Activated CD8-positive, alpha-beta memory T cell treated with anti-CD3 and anti-CD28 coated beads for 4 hours (primary cell): ENCODE measurements around the gene BCKDK.
"Not testable (repeated sequence)": the region's sequence is repeated elsewhere in the genome, so short reads cannot be mapped to it uniquely, and the experiment has no call there.

Experiments used
- DNase-seq, 2 donors: peaks; one replicate each; pipeline ENCODE4 v3.0.0-alpha.2; 2020; ENCODE audit warnings: low read depth in 2 of 2

BCKDK gene

DNA sequence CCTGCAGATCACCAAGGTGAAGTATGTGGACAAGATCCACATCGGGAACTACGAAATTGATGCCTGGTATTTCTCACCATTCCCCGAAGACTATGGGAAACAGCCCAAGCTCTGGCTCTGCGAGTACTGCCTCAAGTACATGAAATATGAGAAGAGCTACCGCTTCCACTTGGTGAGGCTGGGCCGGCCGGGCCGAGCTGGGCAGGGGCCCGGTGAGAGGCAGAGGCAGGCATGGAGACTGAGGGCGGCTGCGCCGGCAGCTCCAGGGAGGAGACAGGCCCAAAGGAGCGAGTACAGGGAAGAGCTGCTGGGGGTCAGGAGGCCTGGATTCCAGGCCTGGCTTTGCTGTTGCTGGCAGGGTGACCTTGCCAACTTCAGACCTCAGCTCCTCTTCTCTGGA, 19.0 kb downstream of the BCKDK start:
- DNase-seq = no peak

DNA sequence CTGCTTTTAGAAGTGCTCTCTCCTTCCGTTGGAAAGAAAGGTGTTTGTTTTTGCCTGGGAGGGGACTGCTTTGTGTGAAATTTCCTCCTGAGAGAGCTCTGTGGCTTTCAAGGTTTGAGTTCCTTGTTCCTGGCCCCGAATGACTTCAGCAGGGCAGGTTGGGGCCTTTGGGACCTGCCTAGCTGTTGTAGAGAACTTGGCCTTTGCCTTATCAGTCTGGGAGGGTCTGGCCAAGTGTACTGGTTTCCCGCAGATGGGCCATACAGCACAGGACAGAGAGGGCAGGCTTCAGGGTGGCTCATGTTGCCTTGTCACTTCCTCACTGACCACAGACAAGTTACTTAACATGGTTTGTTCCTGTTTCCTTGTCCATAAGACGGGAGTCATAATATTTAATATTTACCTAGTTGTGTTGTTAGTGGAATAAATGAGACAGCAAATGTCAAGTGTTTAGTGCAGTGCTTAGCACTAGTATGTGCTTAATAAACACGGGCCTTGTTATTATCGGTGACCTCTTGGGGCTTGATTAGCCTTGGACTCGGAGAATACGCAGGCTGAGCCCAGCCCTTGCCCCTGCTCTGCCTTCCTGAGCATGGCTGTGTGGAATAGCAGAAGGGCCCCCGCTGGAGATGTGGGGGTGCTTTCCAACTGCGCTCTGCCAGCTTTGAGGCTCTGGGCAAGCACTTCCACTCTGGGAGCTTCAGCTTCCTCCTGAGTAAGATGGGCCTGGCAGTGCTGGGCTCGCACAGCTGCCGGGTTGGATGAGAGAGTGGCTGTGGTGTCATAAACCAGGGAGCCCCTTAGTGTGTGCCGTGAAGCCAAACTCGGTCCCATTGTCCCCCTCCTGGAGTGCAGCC, 20.8 kb downstream of the BCKDK start:
- no peak for DNase-seq

DNA sequence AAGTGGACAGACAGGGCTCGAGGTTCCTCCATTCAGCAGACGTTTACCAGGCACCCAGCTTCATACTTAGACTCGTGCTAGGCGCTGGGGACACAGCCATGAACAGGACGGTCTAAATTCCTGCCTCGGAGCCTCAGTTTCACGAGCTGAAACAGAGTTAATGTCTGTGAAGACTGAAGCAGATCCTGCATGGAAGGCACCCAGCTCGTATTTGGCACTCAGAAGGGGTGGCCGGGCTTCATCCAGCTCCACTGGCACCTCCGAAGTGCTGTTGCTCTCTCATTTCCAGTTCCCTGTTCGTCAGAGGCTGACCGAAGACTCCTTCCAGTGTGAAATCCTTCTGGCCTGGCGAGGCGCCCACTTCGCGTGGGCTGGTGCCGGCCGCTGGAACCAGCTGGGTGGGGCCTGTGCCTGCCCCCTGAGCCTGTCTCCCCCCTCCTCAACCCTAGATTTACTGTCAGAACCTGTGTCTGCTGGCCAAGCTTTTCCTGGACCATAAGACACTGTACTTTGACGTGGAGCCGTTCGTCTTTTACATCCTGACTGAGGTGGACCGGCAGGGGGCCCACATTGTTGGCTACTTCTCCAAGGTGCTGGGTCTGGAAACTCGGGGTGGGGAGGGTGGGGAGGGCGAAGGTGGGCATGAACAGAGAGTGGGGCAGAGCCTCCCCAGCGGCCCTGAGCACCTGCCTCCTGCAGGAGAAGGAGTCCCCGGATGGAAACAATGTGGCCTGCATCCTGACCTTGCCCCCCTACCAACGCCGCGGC, 21.6 kb downstream of the BCKDK start:
- DNase-seq = no peak

DNA sequence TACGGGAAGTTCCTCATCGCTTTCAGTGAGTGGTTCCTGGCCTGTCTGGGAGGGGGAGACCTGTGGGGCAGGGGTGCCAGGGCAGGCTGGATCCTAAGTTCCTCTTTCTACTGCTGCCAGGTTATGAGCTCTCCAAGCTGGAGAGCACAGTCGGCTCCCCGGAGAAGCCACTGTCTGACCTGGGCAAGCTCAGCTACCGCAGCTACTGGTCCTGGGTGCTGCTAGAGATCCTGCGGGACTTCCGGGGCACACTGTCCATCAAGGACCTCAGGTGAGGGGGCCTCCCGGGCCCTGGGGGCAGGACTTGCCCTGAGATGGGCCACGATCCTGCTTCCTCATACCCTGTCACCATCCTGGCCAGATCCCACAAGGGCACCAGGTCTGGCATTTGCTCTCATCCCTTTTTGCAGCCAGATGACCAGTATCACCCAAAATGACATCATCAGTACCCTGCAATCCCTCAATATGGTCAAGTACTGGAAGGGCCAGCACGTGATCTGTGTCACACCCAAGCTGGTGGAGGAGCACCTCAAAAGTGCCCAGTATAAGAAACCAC, 22.2 kb downstream of the BCKDK start:
- no peak for DNase-seq

DNA sequence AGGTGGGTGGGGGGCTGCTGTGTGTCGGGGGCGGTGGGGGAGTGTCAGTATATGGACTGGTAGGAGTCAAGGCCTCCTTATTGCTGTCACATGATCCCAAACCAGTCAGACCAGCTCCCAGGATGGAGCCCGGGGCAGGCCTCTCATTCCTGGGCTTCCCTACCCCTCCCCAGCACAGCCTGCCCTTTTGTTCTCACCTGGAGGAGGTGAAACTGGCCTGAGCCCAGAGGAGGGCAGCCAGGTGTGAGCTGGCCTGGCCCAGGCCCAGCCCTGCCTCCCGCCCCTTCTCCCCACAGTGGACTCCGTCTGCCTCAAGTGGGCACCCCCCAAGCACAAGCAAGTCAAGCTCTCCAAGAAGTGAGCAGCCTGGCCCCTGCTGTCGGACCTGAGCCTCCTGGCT, 22.7 kb downstream of the BCKDK start:
- DNase-seq = no peak

DNA sequence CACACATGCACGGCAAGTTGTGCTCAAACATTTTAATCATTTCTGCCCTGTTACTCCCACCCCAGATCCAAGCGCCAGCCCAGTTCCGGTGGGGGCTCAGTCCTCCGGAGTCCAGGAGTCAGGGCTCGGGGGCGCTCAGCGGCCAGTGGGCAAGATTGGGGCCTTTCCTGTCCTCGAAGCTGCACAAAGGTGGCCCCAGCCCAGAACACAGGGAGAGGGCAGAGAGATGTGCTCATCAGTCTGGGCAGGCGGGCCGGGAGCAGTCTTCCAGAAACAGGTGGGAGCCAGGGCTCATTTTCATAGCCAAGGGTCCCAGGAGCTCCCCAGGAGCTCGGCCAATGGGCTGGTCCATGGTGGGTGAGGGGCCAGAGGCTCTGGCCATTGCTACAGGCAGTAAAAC, 23.2 kb downstream of the BCKDK start:
- DNase-seq = no peak

DNA sequence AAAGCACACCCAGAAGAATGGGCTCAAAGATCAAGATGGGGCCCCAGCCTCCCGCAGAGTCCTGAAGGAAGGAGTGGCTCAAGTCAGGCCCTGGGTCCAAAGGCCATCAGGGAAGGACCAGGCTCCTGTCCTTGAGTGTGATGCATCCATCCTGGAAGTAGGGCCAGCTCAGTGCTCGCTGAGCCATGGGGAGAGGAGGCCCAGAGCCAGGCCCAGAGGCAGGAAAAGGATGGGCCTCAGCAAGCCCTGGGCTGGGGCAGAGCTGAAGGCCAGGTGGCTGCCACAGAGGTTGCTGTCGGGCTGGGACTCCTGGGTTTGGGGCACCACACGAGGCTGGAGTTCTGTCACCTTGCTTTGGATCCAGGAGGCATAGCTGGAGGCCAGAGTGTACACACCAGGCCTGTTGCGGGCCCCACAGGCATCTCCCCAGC, 23.7 kb downstream of the BCKDK start:
- no peak for DNase-seq

DNA sequence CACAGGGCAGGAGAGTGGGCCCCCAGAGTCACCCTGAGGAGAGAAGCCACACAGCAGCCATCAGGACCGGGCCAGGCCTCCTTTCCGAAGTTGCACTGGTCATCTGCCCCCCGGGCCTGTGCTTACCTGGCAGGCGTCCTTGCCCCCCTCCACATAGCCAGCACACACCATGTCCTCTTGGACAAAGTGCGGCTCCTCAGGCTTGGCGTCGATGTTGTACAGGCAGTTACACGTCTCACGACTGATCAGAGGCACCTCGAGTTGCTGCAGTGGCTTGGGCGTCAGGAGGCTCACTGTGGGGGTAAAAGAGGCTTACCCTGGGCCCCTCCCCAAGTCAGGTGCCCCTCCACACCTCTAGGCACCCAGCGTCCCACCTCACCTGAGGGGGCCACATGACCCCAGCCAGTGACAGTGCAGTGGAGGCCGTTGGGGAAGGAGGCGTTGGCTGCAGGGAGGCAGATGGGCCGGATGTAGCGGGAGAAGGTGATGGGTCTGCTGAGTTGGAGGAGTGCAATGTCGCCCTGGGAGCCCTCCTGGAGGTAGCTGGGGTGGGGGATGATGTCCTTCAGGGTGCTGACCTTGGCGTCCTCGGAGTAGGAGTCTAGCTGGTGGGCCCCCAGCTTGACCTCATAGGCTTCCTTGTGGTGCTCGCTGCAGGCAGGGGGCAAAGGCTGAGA, 24.3 kb downstream of the BCKDK start:
- no peak for DNase-seq

DNA sequence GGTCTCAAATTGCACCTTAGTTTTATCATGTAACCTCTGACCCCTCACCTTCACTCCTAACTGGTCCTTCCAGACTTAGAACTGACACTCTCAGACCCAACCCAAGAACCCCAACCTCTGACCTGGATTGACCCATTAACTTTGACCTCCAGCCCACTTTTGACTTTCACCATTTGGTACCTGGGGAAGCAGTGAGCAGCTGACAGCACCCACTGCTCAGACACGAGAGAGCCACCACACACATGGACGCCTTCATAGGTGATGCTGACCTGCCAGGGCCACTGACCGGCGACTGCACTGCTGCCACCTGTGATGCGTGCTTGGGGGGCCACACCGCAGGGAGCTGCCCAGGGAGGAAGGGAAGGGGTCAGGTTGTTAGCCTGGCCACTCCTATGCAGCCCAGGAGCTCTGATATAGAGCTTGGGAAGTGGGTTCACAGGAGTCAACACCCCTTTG, 24.9 kb downstream of the BCKDK start:
- no peak for DNase-seq

DNA sequence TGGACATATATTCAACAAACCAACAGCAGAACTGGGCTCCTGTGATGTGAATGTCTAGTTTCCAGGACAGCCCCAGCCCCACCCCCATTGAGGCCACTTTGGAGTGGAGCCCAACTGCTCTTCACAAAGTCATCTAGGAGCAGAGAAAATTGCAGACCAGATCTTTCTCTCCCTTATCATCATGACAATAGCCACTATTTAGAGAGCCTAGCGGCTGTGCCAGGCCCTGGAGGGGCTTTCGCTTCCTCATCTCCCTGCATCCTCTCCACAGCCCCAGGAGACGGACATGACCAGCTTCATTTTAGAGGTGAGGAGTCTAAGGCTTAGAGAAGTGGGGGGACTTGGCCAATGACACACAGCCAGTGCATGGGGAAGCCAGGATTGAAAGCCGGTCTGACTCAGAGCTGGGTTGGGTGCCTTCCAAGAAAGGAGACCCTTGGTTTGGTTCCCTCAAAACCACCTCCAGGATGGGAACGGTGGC, 25.9 kb downstream of the BCKDK start:
- no peak for DNase-seq

DNA sequence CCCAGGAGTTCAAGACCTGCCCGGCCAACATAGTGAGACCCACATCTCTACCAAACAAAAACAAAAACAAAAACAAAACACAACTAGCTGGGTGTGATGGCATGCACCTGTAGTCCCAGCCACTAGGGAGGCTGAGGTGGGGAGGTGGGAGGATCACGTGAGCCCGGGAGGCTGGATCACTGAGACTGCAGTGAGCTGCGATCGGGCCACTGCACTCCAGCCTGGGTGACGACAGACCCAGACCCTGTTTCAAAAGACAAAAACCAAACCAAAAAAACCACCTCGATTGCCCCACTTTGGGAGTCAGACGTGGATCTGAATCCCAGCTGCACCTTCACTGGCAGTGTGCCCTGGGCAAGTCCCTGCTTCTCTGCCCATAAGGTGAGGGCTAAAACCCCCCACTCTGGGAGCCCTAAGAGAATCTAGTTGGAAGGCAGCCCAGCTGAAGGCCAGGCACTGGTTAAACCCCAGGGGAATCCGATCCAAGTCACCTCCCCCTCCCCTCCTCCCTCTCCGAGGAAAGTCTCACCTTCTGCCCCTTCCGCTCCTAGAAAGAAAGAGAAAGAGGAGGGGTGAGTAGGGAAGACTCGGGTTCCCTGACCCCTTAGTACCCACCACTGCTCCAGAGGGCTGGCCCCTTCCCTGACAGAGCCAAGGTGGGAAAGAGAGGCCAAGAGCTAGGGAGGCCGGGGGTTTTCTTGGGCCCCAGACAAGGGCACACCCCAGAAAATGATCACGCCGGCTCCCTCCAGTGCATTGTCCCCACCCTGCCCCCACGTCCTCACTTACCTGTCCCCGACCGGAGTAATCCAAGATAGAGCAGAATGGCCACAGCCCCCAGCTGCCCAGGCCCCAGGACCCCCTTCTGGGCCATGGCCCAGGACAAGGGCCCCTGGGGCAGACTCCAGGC, 26.7 kb downstream of the BCKDK start:
- no peak for DNase-seq

DNA sequence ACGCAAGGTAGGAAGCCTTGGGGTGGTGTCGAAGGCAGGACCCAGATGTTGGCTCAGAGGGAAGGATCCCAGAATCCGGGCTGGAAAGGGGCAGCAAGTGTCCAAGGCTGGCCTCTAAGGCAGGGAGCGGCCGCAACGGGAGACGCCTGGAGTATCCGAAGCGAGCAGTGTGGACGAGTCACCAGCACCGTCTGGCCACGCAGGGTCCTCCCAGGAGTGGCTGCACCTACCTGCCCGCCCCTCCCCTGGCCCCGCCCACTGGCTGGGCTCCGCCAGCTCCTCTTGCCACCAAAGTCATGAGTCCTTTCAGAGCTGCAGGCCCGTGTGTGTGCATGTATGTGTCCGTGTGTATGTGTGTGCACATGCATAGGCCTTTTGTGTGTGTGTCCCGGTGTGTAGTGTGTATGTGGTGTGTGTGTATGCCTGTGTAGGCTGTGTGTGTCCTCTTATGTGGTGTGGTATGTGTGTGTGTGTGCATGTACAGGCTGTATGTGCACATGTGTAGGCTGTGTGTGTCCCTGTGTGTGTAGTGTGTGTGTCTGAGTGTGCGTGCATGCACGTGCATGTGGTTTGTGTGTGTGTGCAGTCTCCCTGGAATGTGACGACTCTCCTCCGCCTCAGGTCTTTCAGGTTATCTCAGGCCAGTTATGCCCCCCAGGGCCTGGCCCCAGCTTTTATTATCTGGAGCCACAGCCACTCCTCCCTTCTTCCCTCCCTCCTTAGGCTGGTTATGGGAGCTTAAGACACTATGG, 27.5 kb downstream of the BCKDK start, which contains the start of gene PRSS8:
TSS of gene PRSS8 (minus strand) at position 193 of the 752 bp plus-strand sequence. CDS start 229 bp downstream, outside the sequence.
- no peak for DNase-seq

DNA sequence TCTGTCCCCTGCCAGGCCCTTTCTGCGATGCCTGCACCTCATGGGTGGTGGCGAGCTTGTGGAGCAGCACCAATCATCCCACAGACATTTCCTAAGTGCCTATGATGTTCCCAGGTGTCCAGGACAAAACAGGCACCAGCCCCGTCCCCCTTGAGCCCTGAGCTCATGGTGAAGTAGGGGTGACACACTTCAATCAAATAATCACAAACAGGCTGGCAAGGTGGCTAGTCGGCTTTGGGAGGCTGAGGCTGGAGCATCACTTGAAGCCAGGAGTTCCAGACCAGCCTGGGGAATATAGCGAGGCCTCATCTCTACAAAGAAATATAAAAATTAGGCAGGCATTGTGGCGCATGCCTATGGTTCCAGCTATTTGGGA, 28.1 kb downstream of the BCKDK start:
- DNase-seq = no peak

DNA sequence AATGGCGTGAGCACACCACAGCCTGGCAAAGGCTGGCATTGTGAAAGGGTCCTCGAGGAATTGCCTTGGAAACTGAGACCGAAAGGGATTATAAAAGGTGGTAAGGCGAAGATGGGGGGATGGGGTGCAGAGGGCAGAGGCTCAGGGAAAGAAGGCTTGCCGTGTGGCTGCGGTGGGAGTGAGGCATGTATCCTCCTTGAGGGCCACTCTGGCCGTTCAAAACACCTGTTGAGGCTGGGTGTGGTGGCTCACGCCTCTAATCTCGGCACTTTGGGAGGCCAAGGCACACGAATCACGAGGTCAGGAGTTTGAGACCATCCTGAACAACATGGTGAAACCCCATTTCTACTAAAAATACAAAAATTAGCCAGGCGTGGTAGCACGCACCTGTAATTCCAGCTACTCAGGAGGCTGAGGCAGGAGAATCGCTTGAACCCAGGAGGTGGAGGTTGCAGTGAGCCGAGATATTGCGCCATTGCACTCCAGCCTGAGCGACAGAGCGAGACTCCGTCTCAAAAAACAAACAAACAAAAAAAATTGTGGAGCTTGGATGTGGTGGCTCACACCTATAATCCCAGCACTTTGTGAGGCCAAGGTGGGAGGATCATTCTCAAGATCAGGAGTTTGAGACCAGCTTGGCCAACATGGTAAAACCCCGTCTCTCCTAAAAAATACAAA, 28.8 kb downstream of the BCKDK start:
- DNase-seq = not testable (repeated sequence)

DNA sequence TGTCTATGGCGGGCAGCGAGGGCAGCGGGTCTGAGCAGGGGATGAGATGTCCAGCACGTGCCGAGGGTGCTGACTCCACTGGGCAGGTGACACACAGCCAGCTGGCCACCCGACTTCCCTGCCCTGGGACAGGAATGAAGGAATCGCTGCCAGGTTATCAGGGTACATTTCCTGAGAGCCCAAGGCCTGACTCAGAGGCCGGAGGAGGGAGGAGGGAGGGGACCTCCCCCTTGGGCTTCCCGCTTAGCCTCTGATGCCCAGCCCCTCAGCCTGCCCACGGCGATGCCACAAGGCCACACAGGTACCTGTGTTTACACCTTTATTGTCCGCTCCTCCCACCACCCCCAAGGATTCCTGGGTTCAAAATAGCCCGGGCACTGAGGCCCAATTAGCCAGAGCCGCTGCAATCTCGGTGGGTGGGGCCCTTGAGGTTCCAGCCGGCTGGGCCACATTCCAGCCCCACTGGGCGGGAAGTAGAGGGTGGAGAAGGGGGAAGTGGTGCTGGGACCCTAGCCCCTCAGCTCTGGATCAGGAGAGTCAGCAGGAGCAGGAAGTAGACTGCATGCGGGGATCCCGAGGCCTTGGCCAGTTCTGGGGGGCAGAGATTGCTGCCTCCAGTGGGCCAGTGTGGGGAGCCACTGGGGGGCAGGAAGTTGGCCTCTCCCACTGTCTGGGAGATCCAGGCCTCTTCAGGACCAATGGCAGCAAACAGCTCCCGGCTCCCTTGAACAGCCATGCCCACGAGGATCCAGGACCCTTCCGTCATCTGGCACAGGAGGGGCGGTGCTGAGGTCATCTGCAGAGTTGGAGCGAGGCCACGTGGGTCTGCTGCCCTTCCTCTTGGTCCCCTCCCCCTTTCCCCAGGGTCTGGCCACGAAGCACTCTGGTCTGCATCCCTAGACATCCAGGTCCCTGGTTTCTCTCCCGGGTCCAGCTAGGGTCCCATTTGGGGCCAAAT, 30.7 kb downstream of the BCKDK start:
- DNase-seq = no peak

DNA sequence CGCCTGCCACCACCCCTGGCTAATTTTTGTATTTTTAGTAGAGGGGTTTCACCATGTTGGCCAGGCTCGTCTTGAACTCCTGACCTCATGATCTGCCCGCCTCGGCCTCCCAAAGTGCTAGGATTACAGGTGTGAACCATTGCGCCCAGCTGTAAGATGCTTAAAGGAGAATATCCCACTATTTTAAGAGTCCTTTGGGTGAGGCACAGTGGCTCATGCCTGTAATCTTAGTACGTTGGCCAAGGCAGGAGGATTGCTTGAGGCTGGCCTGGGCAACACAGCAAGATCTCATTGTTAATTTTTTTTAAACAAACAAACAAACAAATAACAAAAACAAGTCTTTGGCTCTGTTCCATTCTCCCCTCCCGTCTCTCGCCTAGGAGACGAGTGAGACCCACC, 32.9 kb downstream of the BCKDK start:
- DNase-seq = not testable (repeated sequence)

DNA sequence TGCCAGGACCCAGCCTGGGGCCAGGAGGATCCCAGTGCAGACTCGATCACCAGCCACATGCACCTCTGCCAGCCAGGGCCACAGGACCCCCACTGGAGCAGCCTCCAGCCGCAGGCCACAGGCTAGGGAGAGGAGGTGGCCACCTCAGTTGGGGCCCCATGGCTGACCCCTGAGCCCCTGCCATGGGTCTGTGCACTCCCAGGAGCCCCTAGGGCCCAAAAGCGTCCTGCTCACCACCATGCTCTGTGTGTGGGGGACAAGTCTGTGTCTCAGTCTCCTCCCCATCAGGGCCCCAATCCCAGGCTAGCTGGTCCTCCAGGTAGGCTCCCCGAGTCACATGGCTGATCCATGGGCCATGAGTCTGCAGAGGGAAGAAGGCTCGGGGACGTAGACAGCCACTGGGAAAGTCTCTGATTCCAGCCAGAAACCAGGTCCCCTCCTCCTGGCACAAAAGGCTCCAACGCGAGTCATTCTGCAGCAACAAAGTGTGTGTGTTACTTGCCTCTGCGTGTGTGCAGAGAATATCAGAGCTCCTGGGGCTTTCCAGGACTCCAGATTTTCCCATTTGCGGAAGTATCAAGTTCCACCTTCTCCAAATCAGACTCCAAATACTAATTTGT, 33.4 kb downstream of the BCKDK start:
- no peak for DNase-seq
